DMS114 treated with DMSO at 0.1 percent for 48 hours (cell line): ENCODE measurements around the gene PLCH2.
"Not testable (repeated sequence)": the region's sequence is repeated elsewhere in the genome, so short reads cannot be mapped to it uniquely, and the experiment has no call there.

Source experiments
- DNase-seq: peaks from one replicate; lab custom pipeline; 2025; ENCODE audit not compliant: unreplicated experiment; lab: John Stamatoyannopoulos, UW

The PLCH2 gene

GRCh38 chr1:2440346-2440745, 35.7 kb upstream of the PLCH2 start:
- not testable (repeated sequence) for DNase-seq

DNA sequence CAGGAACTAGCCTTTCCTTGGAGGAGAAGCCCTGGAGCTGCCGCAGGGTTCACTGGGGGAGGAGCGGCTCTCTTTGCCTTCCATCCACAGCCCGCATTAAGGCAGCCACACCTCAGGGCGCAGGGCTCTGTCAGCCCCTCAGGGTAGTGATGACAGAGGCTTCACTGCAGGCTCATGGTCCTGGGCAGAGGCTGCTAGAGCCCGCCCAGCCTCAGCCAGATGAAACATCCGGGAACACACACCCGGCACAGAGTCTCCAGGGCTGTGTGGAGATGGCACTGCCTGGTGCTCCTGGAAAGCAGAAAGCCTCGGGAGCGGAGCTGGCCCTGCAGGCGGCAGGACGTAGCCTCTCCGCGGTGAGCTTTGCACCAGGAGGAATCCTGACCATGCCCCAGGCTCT, 34.3 kb upstream of the PLCH2 start:
- DNase-seq, result no peak

DNA sequence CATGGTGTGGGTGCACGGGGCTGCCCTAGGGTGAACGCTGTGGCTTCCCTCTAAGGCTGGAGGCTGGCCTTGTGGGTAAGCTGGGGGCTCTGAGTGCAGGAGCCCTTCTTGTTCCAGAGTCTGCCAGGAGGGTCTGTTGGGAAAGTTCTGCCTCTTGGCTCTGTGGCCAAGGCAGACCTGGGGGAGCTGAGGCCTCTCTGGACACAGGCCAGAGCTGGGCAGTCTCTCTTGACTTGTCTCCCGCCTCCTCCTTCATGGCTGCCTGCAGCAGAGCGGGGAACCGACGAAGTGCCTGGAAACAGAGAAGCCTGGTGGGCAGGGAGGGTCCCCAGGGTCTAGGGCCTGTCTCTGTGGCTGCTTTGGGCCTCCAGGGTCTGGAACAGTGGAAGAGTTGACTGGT, 33.4 kb upstream of the PLCH2 start:
- no peak for DNase-seq

- no peak for DNase-seq
Measured at GRCh38 chr1:2443277-2444137, 32.6 kb upstream of the PLCH2 start.

DNA sequence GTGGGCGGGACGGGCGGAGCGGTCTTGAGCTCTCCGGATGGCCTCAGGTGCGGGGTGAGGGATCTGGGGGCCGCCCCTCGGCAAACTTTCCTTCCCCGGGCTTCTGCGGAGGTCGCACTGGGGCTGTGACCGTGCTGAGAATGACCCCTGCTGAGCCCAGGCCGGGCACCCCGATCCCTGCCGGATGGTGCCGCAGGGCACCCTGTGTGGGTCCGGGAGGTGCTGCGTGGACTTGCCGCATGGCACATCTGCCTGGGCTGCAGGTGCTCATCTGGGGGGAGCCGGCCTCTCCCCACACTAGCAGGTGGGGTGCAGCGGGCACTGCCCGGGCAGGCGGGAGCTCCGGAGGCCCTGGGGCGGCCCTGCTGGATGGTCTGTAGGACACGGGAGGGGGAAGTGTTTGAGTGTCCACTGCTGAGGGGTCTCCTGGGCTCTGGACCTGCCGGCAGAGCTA, 31.9 kb upstream of the PLCH2 start:
- DNase-seq, result no peak

GRCh38 chr1:2445162-2445822, 30.8 kb upstream of the PLCH2 start:
- no peak for DNase-seq

- DNase-seq, result no peak
Measured at GRCh38 chr1:2445823-2446215, 30.3 kb upstream of the PLCH2 start.

- no peak for DNase-seq
Measured at GRCh38 chr1:2446394-2446793, 29.7 kb upstream of the PLCH2 start.

DNA sequence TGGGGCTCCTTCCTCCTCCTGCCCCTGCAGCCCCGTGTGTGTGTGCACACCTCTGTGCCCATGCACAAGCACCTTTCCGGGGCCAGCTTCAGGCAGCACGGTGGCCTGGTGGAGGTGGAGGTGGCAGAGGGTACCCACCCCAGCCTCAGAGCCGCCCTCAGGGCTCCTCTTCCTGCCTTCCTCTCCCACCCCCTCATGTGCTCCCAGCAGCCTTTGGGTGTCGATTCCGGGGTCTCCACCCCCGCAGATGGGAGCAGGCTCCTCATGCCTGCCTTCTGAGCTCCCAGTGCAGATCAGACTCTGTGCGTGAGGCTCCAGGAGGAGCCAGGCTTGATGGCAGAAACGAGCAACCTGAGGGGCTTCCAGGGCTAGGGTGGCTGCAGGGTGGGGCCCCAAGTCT, 29.2 kb upstream of the PLCH2 start:
- no peak for DNase-seq

DNA sequence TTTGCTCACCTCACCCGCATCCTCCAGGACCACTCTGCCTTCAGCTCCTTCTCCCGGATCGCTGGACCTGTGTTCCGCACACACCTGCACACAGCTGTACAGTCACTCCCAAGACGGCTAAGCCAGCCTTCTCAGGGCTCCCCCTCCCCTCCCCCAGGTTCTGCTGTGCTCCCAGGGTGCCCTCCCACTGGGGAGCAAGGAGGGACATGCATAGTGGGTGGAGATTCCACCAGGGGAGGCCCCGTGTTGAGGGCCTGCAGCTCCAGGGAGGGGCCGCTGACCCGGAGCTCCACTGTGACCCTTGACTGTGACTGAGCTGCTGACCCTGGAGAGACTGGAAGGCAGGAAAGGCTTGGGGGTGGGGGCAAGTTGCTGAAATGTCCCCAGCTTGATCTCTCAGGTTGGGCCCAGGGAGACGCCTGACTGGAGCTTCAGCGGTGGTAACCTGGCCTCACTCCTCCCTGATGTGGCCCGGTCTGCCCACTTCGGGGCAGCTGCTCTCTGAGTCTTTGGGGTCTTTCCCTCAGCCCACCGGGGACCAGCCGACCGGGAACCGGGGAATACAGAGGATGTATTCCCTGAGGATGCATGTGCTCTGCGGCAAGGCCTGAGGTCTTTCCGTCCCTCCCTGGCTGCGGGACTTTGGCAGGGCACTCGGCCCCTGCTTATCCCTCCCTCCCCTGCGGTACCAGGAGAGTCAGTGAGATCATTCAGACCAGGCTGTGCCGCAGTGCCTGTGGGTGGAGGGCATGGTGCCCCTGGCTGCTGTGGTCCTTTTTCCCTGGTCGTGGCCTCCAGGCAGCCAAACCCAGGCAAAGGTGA, 28.6 kb upstream of the PLCH2 start:
- no peak for DNase-seq

- DNase-seq, result no peak
Measured at GRCh38 chr1:2448098-2448445, 28.0 kb upstream of the PLCH2 start.

DNA sequence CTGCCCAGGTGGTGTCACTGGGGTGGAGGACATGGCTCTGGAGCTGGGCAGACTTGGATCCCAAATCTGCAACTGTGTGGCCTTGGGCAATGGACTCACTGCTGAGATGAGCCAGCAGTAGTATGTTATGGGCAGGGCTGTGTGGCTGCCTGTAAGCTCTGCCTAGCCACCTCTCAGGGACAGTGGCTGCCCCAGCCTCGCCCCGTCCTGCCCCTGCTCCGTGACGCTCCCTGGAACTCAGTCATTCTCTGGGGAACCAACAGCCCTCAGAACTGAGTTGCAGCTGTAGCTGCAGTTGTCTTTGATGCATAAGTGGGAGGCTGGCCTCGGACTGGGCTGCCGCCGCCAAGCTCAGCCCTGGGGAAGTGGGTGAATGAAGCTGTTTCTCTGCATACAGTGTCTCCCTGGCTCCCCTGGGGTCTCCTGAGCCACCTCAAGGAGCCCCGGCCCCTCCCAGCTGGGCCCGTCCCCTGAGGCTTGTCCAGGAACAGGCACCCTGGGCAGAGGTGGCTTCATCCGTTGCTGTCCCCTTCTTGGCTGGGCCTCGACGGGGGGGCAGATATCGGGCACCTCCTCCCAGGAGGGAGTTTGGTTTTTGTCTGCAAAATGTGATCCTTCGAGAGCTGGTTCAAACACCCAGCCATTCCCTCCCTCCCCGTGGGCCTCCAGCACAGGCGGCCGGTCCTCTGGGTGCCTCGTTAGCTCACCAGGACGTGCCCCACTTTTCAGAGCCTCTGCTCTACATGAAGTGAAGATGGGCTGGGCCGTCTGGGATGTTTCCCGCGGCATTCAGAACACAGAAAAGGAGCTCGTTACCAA, 26.2 kb upstream of the PLCH2 start:
- no peak for DNase-seq

GRCh38 chr1:2451741-2452140, 24.3 kb upstream of the PLCH2 start:
- no peak for DNase-seq

- DNase-seq, result no peak
Measured at GRCh38 chr1:2452201-2452931, 23.7 kb upstream of the PLCH2 start.

DNA sequence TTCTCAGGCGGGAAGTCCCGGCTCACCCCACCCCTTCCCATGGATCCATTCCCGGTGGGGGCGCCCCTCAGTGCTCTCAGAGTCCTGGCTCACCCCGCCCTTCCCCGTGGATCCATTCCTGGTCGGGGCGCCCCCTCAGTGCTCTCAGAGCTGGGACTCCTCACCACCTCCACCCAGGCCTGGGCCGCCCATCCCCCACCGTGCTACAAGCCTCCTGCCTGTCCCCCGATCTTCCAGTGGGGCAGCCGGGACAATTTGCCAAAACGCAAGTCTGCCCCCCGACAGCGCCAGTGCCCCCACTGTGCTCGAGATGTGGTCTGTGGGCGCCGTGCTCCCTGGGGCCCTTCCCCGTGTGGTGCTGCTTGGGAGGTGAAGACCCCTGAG, 23.2 kb upstream of the PLCH2 start:
- DNase-seq, result no peak

- DNase-seq, result no peak
Measured at GRCh38 chr1:2454227-2454626, 21.9 kb upstream of the PLCH2 start.

- no peak for DNase-seq
Measured at GRCh38 chr1:2455757-2456156, 20.3 kb upstream of the PLCH2 start.

DNA sequence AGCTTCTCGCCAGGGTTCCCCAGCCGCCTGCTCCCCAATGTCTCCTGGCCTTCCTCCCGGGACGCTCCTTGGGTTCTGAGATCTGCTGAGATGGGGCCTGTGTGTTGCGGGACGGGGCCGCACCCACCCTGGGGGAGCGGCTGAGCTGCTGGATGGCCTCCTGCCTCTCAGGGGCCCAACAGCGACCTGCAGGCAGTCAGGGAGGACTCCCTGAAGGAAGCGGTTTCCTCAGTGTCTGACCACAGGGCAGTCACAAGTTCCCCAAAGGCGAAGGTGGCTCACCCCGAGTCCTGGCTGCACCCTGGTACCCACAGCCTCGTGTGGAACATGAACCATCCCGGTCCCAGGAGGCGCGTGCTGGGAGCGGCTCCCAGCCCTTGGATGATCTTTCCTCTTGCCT, 18.6 kb upstream of the PLCH2 start:
- DNase-seq, result no peak

DNA sequence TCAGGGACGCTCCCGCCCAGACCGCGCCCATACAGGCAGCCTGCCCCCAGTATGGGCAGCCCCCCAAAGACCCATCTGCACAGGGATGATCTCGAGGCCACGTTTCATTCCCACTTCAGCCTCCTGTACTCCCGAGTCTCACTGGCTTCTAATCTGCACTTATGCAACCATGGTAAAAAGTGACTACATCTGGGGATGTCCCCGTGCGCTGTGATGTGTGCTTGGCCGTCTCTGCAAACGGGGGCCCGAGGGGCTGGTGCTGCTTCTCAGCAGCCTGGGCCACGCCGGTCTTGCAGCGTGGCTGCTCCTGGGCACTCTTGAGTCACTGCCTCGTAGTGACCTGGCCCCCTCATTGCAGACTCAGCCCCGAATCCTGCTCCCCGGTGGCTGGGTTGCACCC, 17.4 kb upstream of the PLCH2 start:
- DNase-seq, result no peak

GRCh38 chr1:2459102-2459753, 16.9 kb upstream of the PLCH2 start:
- DNase-seq, result not testable (repeated sequence)
